PC-3 (cell line): ENCODE data around the gene BMP8B. TPM values are rescaled to one million over a fixed set of nuclear protein-coding genes. Genes with fewer than 3 reads are reported as not detected.

Source experiments
- ATAC-seq: fragments of 200-7000 bp; cut with Tn5 transposase; 2 replicates; pipeline ENCODE4 v1.9.1; 2020; ENCODE audit warnings: mild to moderate bottlenecking, moderate library complexity
- BruUV-seq: library from RNA; stranded (reverse); fragments of 400-500 nt; replicated peaks from 2 replicates; lab custom pipeline; 2021; lab: Mats Ljungman, UMichigan
- CTCF ChIA-PET: fragments of 300-600 bp; sonication (Branson Sonifier 250); formaldehyde crosslinking; loops from one replicate; lab custom pipeline; 2022; ENCODE audit warnings: antibody characterized with exemption; lab: Charles Lee
- POLR2A ChIA-PET: fragments of 300-600 bp; sonication (Branson Sonifier 250); formaldehyde crosslinking; loops from one replicate; lab custom pipeline; 2022; ENCODE audit warnings: antibody characterized with exemption; ENCODE audit not compliant: unreplicated experiment; lab: Charles Lee
- DNase-seq: peaks from one replicate; pipeline ENCODE4 v3.0.0-alpha.2; 2015
- H2AFZ ChIP-seq: fragments of 300-600 bp; sonication (generic); 2 replicates; pipeline ENCODE4 v1.6.0; 2016; ENCODE audit warnings: antibody characterized with exemption, low read length
- H3F3A ChIP-seq: fragments of 300-600 bp; sonication (generic); one replicate; pipeline ENCODE4 v1.6.0; 2017; ENCODE audit warnings: antibody characterized with exemption, low read length, control low read depth, mild to moderate bottlenecking; ENCODE audit not compliant: unreplicated experiment
- H3K27ac ChIP-seq: fragments of 300-600 bp; sonication (generic); 2 replicates; pipeline ENCODE4 v1.5.1; 2016; ENCODE audit warnings: mild to moderate bottlenecking, low read length
- H3K27me3 ChIP-seq: fragments of 300-600 bp; sonication (generic); 2 replicates; pipeline ENCODE4 v1.6.1; 2016; ENCODE audit warnings: low read length, mixed read lengths
- H3K36me3 ChIP-seq: fragments of 300-600 bp; sonication (generic); 2 replicates; pipeline ENCODE4 v1.6.1; 2016; ENCODE audit warnings: low read depth, mixed run types, low read length, mixed read lengths
- H3K4me1 ChIP-seq: fragments of 300-600 bp; sonication (generic); 2 replicates; pipeline ENCODE4 v1.5.1; 2016; ENCODE audit warnings: low read length; ENCODE audit not compliant: insufficient read depth
- H3K4me2 ChIP-seq: fragments of 300-600 bp; sonication (generic); 2 replicates; pipeline ENCODE4 v1.6.0; 2016; ENCODE audit warnings: low read length
- H3K4me3 ChIP-seq: fragments of 300-600 bp; sonication (generic); 2 replicates; pipeline ENCODE4 v1.5.1; 2016; ENCODE audit warnings: mild to moderate bottlenecking, low read length, mixed read lengths
- H3K79me2 ChIP-seq: fragments of 300-600 bp; sonication (generic); 2 replicates; pipeline ENCODE4 v1.6.1; 2017; ENCODE audit warnings: low read length, mixed read lengths
- H3K9ac ChIP-seq: fragments of 300-600 bp; sonication (generic); 2 replicates; pipeline ENCODE4 v1.6.0; 2016; ENCODE audit warnings: mild to moderate bottlenecking, low read length
- H3K9me2 ChIP-seq: fragments of 300-600 bp; sonication (generic); replicated peaks from 2 replicates; pipeline ENCODE4 v1.6.1; 2016; ENCODE audit warnings: mixed run types, low read length, mixed read lengths
- H3K9me3 ChIP-seq: fragments of 300-600 bp; sonication (generic); 2 replicates; pipeline ENCODE4 v1.6.1; 2016; ENCODE audit warnings: low read length, mixed read lengths
- H4K20me1 ChIP-seq: fragments of 300-600 bp; sonication (generic); 2 replicates; pipeline ENCODE4 v1.6.1; 2016; ENCODE audit warnings: low read length, mixed read lengths
- EZH2 ChIP-seq: fragments of 300-600 bp; sonication (generic); IDR thresholded peaks from one replicate; pipeline ENCODE4 v1.6.1; 2017; ENCODE audit warnings: antibody characterized with exemption, mild to moderate bottlenecking, low read length; ENCODE audit not compliant: unreplicated experiment
- EZH2phosphoT487 ChIP-seq: fragments of 300-600 bp; sonication (generic); IDR thresholded peaks from 2 replicates; pipeline ENCODE4 v1.6.1; 2018; ENCODE audit warnings: mild to moderate bottlenecking, antibody characterized with exemption, low read length, borderline replicate concordance
- intact Hi-C: fragments of 100-400 bp; cut with micrococcal nuclease; formaldehyde crosslinking; loops from 2 replicates; pipeline ENCODE4 v1.9.0; 2023
- total RNA-seq: library from RNA; depleted of rRNA; stranded (reverse); fragments of >200 nt; gene quantifications from 2 replicates; pipeline ENCODE4 v1.2.3, GENCODE V29; 2014
- TF ChIP-seq, protein P1 (sequence below): fragments of 300-600 bp; sonication (generic); conservative IDR thresholded peaks from 2 replicates; pipeline ENCODE4 v1.5.1; 2017; ENCODE audit warnings: antibody characterized with exemption, low read depth, mild to moderate bottlenecking, low read length

Gene BMP8B
- total RNA-seq, 1 experiment from 2014 or later, result 3.3 TPM

DNA sequence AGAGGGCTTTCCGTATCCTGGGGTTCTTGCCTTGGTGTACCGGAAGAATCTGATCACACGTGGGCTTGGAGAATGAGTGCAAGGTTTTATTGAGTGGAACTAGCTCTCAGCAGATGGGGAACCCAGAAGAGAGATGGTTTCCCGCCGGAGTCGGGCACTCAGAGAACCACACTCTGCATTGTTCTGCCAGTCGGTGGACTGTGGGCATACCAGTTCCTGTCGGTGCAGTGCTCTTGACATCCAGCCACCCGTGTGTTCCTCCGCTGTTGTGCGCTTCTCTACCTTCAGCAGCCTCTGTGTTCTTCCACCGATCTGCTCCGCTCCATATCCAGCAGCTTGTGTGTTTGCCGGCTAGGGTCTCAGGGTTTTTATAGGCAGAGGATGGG, 60.7 kb downstream of the BMP8B start:
- no peak overlapping the region for H3K9ac ChIP-seq
- H3K27ac ChIP-seq, result no peak overlapping the region
- POLR2A ChIA-PET, result no interaction called here
- H4K20me1 ChIP-seq, result no peaks in the 10 kb centered on the region
- H3K4me2 ChIP-seq, result no peak overlapping the region
- ATAC-seq (no peak), DNase-seq (no peak)
- H3F3A ChIP-seq, result no peaks in the 10 kb centered on the region
- CTCF ChIA-PET, result no interaction called here
- intact Hi-C loops, result loop anchor here (10.0 kb wide), 1 partner anchor 633 kb away; no protein-coding TSS in a partner anchor
- H3K9me2 ChIP-seq, result no peaks in the 10 kb centered on the region
- no peaks in the 10 kb centered on the region for H3K36me3 ChIP-seq
- no TSS peak for BruUV-seq
- no peaks in the 10 kb centered on the region for H3K9me3 ChIP-seq
- H3K27me3 ChIP-seq, result 0 out of 2 replicates have a peak, but pooled peaks cover 12% of the 10 kb centered on the region
- H3K79me2 ChIP-seq, result no peaks in the 10 kb centered on the region
- TF ChIP-seq, protein P1, sequence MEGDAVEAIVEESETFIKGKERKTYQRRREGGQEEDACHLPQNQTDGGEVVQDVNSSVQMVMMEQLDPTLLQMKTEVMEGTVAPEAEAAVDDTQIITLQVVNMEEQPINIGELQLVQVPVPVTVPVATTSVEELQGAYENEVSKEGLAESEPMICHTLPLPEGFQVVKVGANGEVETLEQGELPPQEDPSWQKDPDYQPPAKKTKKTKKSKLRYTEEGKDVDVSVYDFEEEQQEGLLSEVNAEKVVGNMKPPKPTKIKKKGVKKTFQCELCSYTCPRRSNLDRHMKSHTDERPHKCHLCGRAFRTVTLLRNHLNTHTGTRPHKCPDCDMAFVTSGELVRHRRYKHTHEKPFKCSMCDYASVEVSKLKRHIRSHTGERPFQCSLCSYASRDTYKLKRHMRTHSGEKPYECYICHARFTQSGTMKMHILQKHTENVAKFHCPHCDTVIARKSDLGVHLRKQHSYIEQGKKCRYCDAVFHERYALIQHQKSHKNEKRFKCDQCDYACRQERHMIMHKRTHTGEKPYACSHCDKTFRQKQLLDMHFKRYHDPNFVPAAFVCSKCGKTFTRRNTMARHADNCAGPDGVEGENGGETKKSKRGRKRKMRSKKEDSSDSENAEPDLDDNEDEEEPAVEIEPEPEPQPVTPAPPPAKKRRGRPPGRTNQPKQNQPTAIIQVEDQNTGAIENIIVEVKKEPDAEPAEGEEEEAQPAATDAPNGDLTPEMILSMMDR, result no peak
- no peak for TF ChIP-seq EZH2phosphoT487
- TF ChIP-seq EZH2, result no peak
- H3K4me1 ChIP-seq, result peaks cover 3% of the 10 kb centered on the region; the same call in 1 of the 2 replicates
- H3K4me3 ChIP-seq, result no peak overlapping the region
- no peak overlapping the region for H2AFZ ChIP-seq

DNA sequence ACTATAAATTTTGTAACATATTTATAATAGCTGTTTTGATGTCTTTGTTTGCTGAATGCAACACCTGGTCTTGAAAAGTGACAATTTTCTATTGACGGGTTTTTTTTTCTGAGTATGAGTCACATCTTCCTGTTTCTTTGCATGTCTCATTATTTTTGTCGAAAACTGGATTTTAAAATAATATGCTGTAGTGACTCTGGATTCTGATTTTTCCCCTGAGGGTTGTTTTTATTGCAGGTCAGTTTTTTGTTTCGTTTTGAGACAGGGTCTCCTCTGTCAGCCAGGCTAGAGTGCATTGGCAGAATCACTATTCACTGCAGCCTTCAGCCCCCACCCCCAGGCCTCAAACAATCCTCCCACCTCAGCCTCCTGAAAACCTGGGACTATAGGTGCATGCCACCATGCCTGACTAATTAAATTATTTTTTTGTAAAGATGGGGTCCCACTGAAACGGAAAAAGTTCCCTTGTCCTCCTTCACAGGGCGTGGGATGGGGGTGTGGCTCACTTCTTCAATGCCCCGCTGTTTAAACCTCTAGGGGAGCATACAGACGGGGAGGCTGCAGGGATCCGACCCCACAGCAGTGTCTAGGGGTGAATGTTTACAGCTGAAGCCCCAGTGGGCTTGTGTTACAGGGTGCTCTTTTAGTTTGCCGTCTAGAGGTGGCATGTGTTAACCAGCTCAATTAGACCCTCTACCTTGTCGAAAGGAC, 61.3 kb downstream of the BMP8B start:
- Histone ChIP-seq H3K4me2 (no peak overlapping the region), H3K4me3 (no peak overlapping the region), H3K27ac (no peak overlapping the region), H3F3A (no peaks in the 10 kb centered on the region), H3K36me3 (no peaks in the 10 kb centered on the region), H3K9ac (no peak overlapping the region), H2AFZ (no peak overlapping the region), H3K4me1 (peaks cover 7% of the 10 kb centered on the region; the same call in 1 of the 2 replicates), H3K27me3 (0 out of 2 replicates have a peak, but pooled peaks cover 12% of the 10 kb centered on the region), H3K79me2 (no peaks in the 10 kb centered on the region), H3K9me3 (no peaks in the 10 kb centered on the region), H3K9me2 (no peaks in the 10 kb centered on the region), H4K20me1 (no peaks in the 10 kb centered on the region)
- intact Hi-C loops, result loop anchor here (10.0 kb wide), 1 partner anchor 633 kb away; no protein-coding TSS in a partner anchor
- no TSS peak for BruUV-seq
- ATAC-seq (no peak), DNase-seq (no peak)
- CTCF ChIA-PET, result no interaction called here
- TF ChIP-seq EZH2phosphoT487, result no peak
- TF ChIP-seq EZH2, result no peak
- TF ChIP-seq, protein P1, result no peak
- POLR2A ChIA-PET, result no interaction called here

DNA sequence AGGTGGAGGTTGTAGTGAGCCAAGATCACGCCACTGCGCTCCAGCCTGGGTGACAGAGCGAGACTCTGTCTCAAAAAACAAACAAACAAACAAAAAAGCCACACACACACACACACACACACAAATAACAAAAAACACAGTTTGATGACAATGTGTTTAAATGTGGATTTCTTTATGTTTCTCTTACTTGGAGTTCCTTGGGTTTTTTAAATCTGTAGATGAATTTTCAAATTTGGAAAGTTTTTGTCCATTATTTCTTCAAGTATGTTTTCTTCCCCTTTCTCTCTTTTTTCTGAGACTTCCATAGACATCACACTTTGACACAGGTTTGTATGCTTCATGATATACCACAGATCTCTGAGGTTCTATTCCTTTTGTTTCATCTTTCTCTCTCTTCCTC, 62.1 kb downstream of the BMP8B start:
- 0 out of 2 replicates have a peak, but pooled peaks cover 12% of the 10 kb centered on the region for H3K27me3 ChIP-seq
- no peak overlapping the region for H3K27ac ChIP-seq
- H3K9me3 ChIP-seq, result no peaks in the 10 kb centered on the region
- H3K36me3 ChIP-seq, result no peaks in the 10 kb centered on the region
- H3K79me2 ChIP-seq, result no peaks in the 10 kb centered on the region
- H4K20me1 ChIP-seq, result no peaks in the 10 kb centered on the region
- ChIA-PET CTCF (no interaction called here), POLR2A (no interaction called here)
- no peak for ATAC-seq
- no peaks in the 10 kb centered on the region for H3F3A ChIP-seq
- H3K9me2 ChIP-seq, result no peaks in the 10 kb centered on the region
- no peak overlapping the region for H3K4me2 ChIP-seq
- no peak overlapping the region for H3K4me3 ChIP-seq
- H2AFZ ChIP-seq, result no peak overlapping the region
- DNase-seq, result no peak
- BruUV-seq, result no TSS peak
- H3K4me1 ChIP-seq, result peaks cover 11% of the 10 kb centered on the region; the same call in 1 of the 2 replicates
- H3K9ac ChIP-seq, result no peak overlapping the region
- TF ChIP-seq, protein P1, result no peak
- TF ChIP-seq EZH2, result no peak
- no peak for TF ChIP-seq EZH2phosphoT487
- intact Hi-C loops, result loop anchor here (10.0 kb wide), 1 partner anchor 632 kb away; no protein-coding TSS in a partner anchor
